HepG2 (cell line): Measurements from ENCODE around the gene LYZL2. TPM values are rescaled to one million over a fixed set of nuclear protein-coding genes. Genes with fewer than 3 reads are reported as not detected.
A peak's percentile ranks its signal among the peaks of the same experiment; 100 is the strongest.

Experiments used
- CBX2 ChIP-seq, 2 experiments: fragments of 200-600 bp in 1 of 2; sonication (generic); formaldehyde crosslinking in 1 of 2; IDR thresholded peaks; 2 replicates each; pipeline versions ENCODE4 v1.7.0 to v1.8.1; 2018 to 2022; ENCODE audit warnings: low read depth in 2 of 2, low read length in 1 of 2, mild to moderate bottlenecking in 1 of 2, missing genetic modification reagents in 1 of 2
- ELF3 ChIP-seq: IDR thresholded peaks from 2 replicates; pipeline ENCODE4 v1.6.1; 2016; ENCODE audit warnings: missing genetic modification reagents, missing compliant biosample characterization
- FOSL1 ChIP-seq: sonication (generic); formaldehyde crosslinking; IDR thresholded peaks from 2 replicates; pipeline ENCODE4 v1.9.0; 2021; ENCODE audit warnings: missing genetic modification reagents, borderline replicate concordance
- FOSL2 ChIP-seq: sonication (generic); formaldehyde crosslinking; IDR thresholded peaks from 2 replicates; pipeline ENCODE4 v1.4.0; 2020; ENCODE audit warnings: missing genetic modification reagents
- GTF2F1 ChIP-seq: fragments of 150-350 bp; IDR thresholded peaks from 2 replicates; pipeline ENCODE4 v1.6.1; 2014; ENCODE audit warnings: low read length
- ISL2 ChIP-seq: sonication (generic); formaldehyde crosslinking; IDR thresholded peaks from 2 replicates; pipeline ENCODE4 v1.5.0; 2020; ENCODE audit warnings: missing genetic modification reagents
- JARID2 ChIP-seq: sonication (generic); formaldehyde crosslinking; IDR thresholded peaks from 2 replicates; pipeline ENCODE4 v1.8.1; 2023; ENCODE audit warnings: missing genetic modification reagents, inconsistent platforms; ENCODE audit not compliant: insufficient replicate concordance
- LCORL ChIP-seq, 2 experiments: fragments of 450-650 bp in 1 of 2; sonication (generic) in 1 of 2; formaldehyde crosslinking in 1 of 2; IDR thresholded peaks; 2 replicates each; pipeline versions ENCODE4 v1.5.0 to v1.6.1; 2017 to 2020; ENCODE audit warnings: antibody characterized with exemption in 1 of 2, missing genetic modification reagents in 1 of 2
- RFX5 ChIP-seq: IDR thresholded peaks from 2 replicates; pipeline ENCODE4 v1.6.1; 2011; ENCODE audit warnings: low read depth, low read length, improper control_type of control experiment
- ZBTB7B ChIP-seq: sonication (generic); formaldehyde crosslinking; IDR thresholded peaks from 2 replicates; pipeline ENCODE4 v1.4.0; 2020; ENCODE audit warnings: missing genetic modification reagents
- ZNF543 ChIP-seq: sonication (generic); formaldehyde crosslinking; IDR thresholded peaks from 2 replicates; pipeline ENCODE4 v1.4.0; 2020; ENCODE audit warnings: mild to moderate bottlenecking, missing genetic modification reagents
- ZNF569 ChIP-seq: sonication (generic); formaldehyde crosslinking; IDR thresholded peaks from 2 replicates; pipeline ENCODE4 v1.5.0; 2020; ENCODE audit warnings: mild to moderate bottlenecking, missing genetic modification reagents, moderate library complexity, borderline replicate concordance
- ZNF768 ChIP-seq: sonication (generic); formaldehyde crosslinking; IDR thresholded peaks from 2 replicates; pipeline ENCODE4 v1.4.0; 2020; ENCODE audit warnings: missing genetic modification reagents
- polyA plus RNA-seq, 8 experiments: library from polyadenylated mRNA; depleted of rRNA in 3 of 8; stranded (reverse) in 7 of 8; unstranded in 1 of 8; fragments of >200 nt; fragmentation: Illumina TruSeq in 4 of 8; extraction: Trizol in 4 of 8; gene quantifications; 2 replicates each; pipeline versions ENCODE4 v1.2.1 to v1.2.3, GENCODE V29; 2011 to 2016; ENCODE audit warnings: low read depth in 4 of 8, missing spikeins in 1 of 8, mixed read lengths in 1 of 8; ENCODE audit not compliant: insufficient read depth in 1 of 8
- total RNA-seq, 5 experiments: library from RNA; depleted of rRNA; stranded (reverse); fragments of >200 nt; fragmentation: Illumina TruSeq; extraction: Trizol; gene quantifications; 2 replicates each; pipeline ENCODE4 v1.2.3, GENCODE V29; 2016; ENCODE audit warnings: low read depth in 1 of 5
- TF ChIP-seq, protein P1 (sequence below), 2 experiments: sonication (generic) in 1 of 2; formaldehyde crosslinking in 1 of 2; IDR thresholded peaks; 2 replicates each; pipeline versions ENCODE4 v1.5.1 to v1.6.1; 2011 to 2020; ENCODE audit warnings: borderline replicate concordance in 1 of 2, low read depth in 1 of 2, low read length in 1 of 2, mild to moderate bottlenecking in 1 of 2, missing genetic modification reagents in 1 of 2, moderate library complexity in 1 of 2
- TF ChIP-seq, protein P2 (sequence below): sonication (generic); IDR thresholded peaks from 2 replicates; pipeline ENCODE4 v1.6.1; 2016; ENCODE audit warnings: low read depth, borderline replicate concordance
- TF ChIP-seq, protein P3 (sequence below): IDR thresholded peaks from 2 replicates; pipeline ENCODE4 v1.6.1; 2016; ENCODE audit warnings: missing genetic modification reagents, missing compliant biosample characterization
- TF ChIP-seq, protein P4 (sequence below): sonication (generic); formaldehyde crosslinking; IDR thresholded peaks from 2 replicates; pipeline ENCODE4 v1.4.0; 2020; ENCODE audit warnings: missing genetic modification reagents
- TF ChIP-seq, protein P5 (sequence below): sonication (generic); formaldehyde crosslinking; conservative IDR thresholded peaks from 2 replicates; pipeline ENCODE4 v1.4.0; 2020; ENCODE audit warnings: missing genetic modification reagents
- TF ChIP-seq, protein P6 (sequence below): sonication (generic); formaldehyde crosslinking; IDR thresholded peaks from 2 replicates; pipeline ENCODE4 v1.5.0; 2020; ENCODE audit warnings: missing genetic modification reagents

The LYZL2 gene
- total and polyA plus RNA-seq, 2 of the 13 experiments (the other 11 are each of a cell fraction or from before 2014, with no cell fraction given), result 0.20 to 0.63 TPM

DNA sequence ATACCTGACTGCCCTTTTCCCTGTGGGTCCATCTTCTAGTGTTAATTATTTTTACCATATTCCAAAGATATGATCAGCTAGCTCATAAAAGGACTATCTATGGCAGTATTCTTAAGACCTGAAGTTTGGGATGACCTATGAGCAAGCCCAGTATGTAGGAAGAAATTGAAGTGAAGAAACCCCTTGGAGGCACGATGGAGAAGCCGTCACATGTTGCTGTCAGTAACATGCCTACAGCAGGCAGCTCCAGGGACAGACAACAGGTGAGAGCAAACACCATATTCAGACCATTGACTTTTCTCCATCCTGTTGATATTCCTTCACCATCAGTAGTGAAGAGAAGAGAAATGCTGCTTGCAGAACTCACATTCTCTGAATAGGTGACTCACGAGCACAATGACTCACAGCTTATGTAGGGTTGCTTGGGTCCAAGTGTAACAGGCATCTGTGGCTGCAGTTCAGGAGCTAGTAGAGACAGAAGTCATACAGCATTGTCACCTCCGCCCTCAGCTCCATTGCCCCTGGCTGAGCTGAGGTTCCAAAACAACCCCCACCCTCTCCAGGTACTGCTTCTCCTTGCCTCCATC is 8.4 kb upstream of the LYZL2 start (continued):
- TF ChIP-seq, protein P1, sequence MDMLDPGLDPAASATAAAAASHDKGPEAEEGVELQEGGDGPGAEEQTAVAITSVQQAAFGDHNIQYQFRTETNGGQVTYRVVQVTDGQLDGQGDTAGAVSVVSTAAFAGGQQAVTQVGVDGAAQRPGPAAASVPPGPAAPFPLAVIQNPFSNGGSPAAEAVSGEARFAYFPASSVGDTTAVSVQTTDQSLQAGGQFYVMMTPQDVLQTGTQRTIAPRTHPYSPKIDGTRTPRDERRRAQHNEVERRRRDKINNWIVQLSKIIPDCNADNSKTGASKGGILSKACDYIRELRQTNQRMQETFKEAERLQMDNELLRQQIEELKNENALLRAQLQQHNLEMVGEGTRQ (IDR thresholded peaks at IDR 0.05; ENCODE audit: low read depth, low read length), result no peak
- TF ChIP-seq, protein P1 (CRISPR knock-in tag; IDR thresholded peaks at IDR 0.05; ENCODE audit: borderline replicate concordance), result no peak
- TF ChIP-seq, protein P2, sequence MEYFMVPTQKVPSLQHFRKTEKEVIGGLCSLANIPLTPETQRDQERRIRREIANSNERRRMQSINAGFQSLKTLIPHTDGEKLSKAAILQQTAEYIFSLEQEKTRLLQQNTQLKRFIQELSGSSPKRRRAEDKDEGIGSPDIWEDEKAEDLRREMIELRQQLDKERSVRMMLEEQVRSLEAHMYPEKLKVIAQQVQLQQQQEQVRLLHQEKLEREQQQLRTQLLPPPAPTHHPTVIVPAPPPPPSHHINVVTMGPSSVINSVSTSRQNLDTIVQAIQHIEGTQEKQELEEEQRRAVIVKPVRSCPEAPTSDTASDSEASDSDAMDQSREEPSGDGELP, result no peak
- TF ChIP-seq RFX5 (no peak), ELF3 (CRISPR knock-in tag) (0 out of 2 replicates have a peak, but pooled peaks have one; percentile 38), ISL2 (no peak), ZNF543 (no peak), LCORL (IDR thresholded peaks at IDR 0.05) (no peak), LCORL (CRISPR knock-in tag; IDR thresholded peaks at IDR 0.05) (0 out of 2 replicates have a peak, but pooled peaks have one; percentile 32), ZNF569 (no peak), ZBTB7B (CRISPR knock-in tag) (no peak), JARID2 (CRISPR knock-in tag) (no peak), GTF2F1 (no peak), FOSL1 (CRISPR knock-in tag) (peak; percentile 61; the same call in 1 of the 2 replicates), ZNF768 (CRISPR knock-in tag) (no peak), CBX2 (IDR thresholded peaks at IDR 0.05; ENCODE audit: low read depth, low read length) (no peak), CBX2 (CRISPR knock-in tag; IDR thresholded peaks at IDR 0.05; ENCODE audit: low read depth) (no peak), FOSL2 (CRISPR knock-in tag) (peak; percentile 97)
- TF ChIP-seq, protein P3, sequence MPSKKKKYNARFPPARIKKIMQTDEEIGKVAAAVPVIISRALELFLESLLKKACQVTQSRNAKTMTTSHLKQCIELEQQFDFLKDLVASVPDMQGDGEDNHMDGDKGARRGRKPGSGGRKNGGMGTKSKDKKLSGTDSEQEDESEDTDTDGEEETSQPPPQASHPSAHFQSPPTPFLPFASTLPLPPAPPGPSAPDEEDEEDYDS (CRISPR knock-in tag), result peak; percentile 19; the same call in 1 of the 2 replicates
- TF ChIP-seq, protein P4, sequence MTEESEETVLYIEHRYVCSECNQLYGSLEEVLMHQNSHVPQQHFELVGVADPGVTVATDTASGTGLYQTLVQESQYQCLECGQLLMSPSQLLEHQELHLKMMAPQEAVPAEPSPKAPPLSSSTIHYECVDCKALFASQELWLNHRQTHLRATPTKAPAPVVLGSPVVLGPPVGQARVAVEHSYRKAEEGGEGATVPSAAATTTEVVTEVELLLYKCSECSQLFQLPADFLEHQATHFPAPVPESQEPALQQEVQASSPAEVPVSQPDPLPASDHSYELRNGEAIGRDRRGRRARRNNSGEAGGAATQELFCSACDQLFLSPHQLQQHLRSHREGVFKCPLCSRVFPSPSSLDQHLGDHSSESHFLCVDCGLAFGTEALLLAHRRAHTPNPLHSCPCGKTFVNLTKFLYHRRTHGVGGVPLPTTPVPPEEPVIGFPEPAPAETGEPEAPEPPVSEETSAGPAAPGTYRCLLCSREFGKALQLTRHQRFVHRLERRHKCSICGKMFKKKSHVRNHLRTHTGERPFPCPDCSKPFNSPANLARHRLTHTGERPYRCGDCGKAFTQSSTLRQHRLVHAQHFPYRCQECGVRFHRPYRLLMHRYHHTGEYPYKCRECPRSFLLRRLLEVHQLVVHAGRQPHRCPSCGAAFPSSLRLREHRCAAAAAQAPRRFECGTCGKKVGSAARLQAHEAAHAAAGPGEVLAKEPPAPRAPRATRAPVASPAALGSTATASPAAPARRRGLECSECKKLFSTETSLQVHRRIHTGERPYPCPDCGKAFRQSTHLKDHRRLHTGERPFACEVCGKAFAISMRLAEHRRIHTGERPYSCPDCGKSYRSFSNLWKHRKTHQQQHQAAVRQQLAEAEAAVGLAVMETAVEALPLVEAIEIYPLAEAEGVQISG, result no peak
- TF ChIP-seq, protein P5, sequence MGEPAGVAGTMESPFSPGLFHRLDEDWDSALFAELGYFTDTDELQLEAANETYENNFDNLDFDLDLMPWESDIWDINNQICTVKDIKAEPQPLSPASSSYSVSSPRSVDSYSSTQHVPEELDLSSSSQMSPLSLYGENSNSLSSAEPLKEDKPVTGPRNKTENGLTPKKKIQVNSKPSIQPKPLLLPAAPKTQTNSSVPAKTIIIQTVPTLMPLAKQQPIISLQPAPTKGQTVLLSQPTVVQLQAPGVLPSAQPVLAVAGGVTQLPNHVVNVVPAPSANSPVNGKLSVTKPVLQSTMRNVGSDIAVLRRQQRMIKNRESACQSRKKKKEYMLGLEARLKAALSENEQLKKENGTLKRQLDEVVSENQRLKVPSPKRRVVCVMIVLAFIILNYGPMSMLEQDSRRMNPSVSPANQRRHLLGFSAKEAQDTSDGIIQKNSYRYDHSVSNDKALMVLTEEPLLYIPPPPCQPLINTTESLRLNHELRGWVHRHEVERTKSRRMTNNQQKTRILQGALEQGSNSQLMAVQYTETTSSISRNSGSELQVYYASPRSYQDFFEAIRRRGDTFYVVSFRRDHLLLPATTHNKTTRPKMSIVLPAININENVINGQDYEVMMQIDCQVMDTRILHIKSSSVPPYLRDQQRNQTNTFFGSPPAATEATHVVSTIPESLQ (CRISPR knock-in tag), result no peak
- TF ChIP-seq, protein P6, sequence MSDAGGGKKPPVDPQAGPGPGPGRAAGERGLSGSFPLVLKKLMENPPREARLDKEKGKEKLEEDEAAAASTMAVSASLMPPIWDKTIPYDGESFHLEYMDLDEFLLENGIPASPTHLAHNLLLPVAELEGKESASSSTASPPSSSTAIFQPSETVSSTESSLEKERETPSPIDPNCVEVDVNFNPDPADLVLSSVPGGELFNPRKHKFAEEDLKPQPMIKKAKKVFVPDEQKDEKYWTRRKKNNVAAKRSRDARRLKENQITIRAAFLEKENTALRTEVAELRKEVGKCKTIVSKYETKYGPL (CRISPR knock-in tag), result no peak
